Stimulated activated CD4-positive, alpha-beta T cell treated with anti-CD3 and anti-CD28 coated beads, Interleukin-2, amount 100 ng/mL, for 4 hours (primary cell): ENCODE data around the gene COQ9.
"Not testable (repeated sequence)": the region's sequence is repeated elsewhere in the genome, so short reads cannot be mapped to it uniquely, and the experiment has no call there.

Experiments
- DNase-seq: peaks from one replicate; pipeline ENCODE4 v3.0.0-alpha.2; 2020; ENCODE audit warnings: low read depth

The COQ9 gene

GRCh38 chr16:57485916-57486857, 38.9 kb downstream of the COQ9 start, which contains the start of gene DOK4:
DOK4 (minus strand) TSS chr16:57486493; CDS start chr16:57479507, 6,986 bp downstream.
- DNase-seq: peak; percentile 69

- no peak for DNase-seq
Observed at GRCh38 chr16:57486858-57487834, 39.9 kb downstream of the COQ9 start.

GRCh38 chr16:57489229-57489628, 42.0 kb downstream of the COQ9 start:
- no peak for DNase-seq

GRCh38 chr16:57493767-57494166, 46.5 kb downstream of the COQ9 start:
- no peak for DNase-seq

GRCh38 chr16:57497121-57497520, 49.8 kb downstream of the COQ9 start:
- no peak for DNase-seq

GRCh38 chr16:57498031-57498430, 50.8 kb downstream of the COQ9 start:
- no peak for DNase-seq

GRCh38 chr16:57499941-57500340, 52.7 kb downstream of the COQ9 start:
- not testable (repeated sequence) for DNase-seq

GRCh38 chr16:57500578-57501111, 53.4 kb downstream of the COQ9 start:
- DNase-seq: no peak

- DNase-seq: no peak
Observed at GRCh38 chr16:57501492-57501891, 54.2 kb downstream of the COQ9 start.

- DNase-seq: no peak
Observed at GRCh38 chr16:57502048-57502775, 54.9 kb downstream of the COQ9 start.

GRCh38 chr16:57503366-57503765, 56.1 kb downstream of the COQ9 start:
- no peak for DNase-seq

- no peak for DNase-seq
Observed at GRCh38 chr16:57504001-57504400, 56.7 kb downstream of the COQ9 start.

- no peak for DNase-seq
Observed at GRCh38 chr16:57504491-57504890, 57.2 kb downstream of the COQ9 start.

- no peak for DNase-seq
Observed at GRCh38 chr16:57505169-57505568, 57.9 kb downstream of the COQ9 start.

- DNase-seq: no peak
Observed at GRCh38 chr16:57507136-57508034, 60.1 kb downstream of the COQ9 start.

- DNase-seq: no peak
Observed at GRCh38 chr16:57508035-57508425, 60.8 kb downstream of the COQ9 start.

- DNase-seq: no peak
Observed at GRCh38 chr16:57509231-57509923, 62.1 kb downstream of the COQ9 start.

GRCh38 chr16:57510016-57510871, 63.0 kb downstream of the COQ9 start:
- no peak for DNase-seq
